Body of pancreas (tissue), 4 donors: ENCODE results near the gene DYRK3.

Experiments used
- CTCF ChIP-seq, 7 experiments: fragments of 450-650 bp in 4 of 7; fragments of 200-600 bp in 3 of 7; sonication (generic) in 3 of 7; IDR thresholded peaks; one replicate each; pipeline ENCODE4 v1.5.1; 2016 to 2019; ENCODE audit warnings: antibody characterized with exemption in 7 of 7
- POLR2A ChIP-seq, 3 donors: fragments of 450-650 bp; IDR thresholded peaks; one replicate each; pipeline ENCODE4 v1.6.1; 2016; ENCODE audit warnings: antibody characterized with exemption in 3 of 3, mild to moderate bottlenecking in 2 of 3

GRCh38 chr1:206596319-206596666, 39.0 kb upstream of the DYRK3 start:
- TF ChIP-seq POLR2A (IDR thresholded peaks at IDR 0.05), result no peak
- no peak for TF ChIP-seq CTCF (IDR thresholded peaks at IDR 0.05)
